ENCODE data around the gene TMEM212. TPM values are rescaled to one million over a fixed set of nuclear protein-coding genes. Genes with fewer than 3 reads are reported as not detected.
A peak's percentile ranks its signal among the peaks of the same experiment; 100 is the strongest.

The TMEM212 gene
- total RNA-seq, 1 donor from 2014 or later: not detected

DNA sequence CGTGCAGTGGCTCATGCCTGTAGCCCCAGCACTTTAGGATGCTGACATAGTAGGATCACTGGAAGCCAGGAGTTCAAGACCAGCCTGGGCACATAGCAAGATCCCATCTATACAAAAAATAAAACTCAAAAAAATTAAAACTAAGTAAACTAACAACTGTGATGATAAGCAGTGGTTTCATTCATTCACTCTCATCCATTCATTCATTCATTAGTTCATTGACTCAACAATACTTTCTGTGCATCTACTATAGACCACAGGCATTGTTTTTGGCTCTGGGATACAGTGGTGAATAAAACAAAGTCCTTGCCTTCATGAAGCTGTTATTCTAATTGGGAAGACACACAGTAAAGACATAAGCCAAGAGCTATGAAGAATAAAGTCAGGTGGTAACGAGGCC lies 7.5 kb upstream of the TMEM212 start:
- Histone ChIP-seq H3K4me3 (no peak overlapping the region), H3K4me1 (no peaks in the 10 kb centered on the region), H3K27ac (no peak overlapping the region), H3K27me3 (no peaks in the 10 kb centered on the region), H3K9me3 (no peaks in the 10 kb centered on the region), H3K36me3 (no peaks in the 10 kb centered on the region)
- intact Hi-C loops (cut with DNase I): no loop called here
- TF ChIP-seq, protein P1, sequence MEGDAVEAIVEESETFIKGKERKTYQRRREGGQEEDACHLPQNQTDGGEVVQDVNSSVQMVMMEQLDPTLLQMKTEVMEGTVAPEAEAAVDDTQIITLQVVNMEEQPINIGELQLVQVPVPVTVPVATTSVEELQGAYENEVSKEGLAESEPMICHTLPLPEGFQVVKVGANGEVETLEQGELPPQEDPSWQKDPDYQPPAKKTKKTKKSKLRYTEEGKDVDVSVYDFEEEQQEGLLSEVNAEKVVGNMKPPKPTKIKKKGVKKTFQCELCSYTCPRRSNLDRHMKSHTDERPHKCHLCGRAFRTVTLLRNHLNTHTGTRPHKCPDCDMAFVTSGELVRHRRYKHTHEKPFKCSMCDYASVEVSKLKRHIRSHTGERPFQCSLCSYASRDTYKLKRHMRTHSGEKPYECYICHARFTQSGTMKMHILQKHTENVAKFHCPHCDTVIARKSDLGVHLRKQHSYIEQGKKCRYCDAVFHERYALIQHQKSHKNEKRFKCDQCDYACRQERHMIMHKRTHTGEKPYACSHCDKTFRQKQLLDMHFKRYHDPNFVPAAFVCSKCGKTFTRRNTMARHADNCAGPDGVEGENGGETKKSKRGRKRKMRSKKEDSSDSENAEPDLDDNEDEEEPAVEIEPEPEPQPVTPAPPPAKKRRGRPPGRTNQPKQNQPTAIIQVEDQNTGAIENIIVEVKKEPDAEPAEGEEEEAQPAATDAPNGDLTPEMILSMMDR (IDR thresholded peaks at IDR 0.05): no peak
- DNase-seq (ENCODE audit: low spot score in 2 of 2): no peak

DNA sequence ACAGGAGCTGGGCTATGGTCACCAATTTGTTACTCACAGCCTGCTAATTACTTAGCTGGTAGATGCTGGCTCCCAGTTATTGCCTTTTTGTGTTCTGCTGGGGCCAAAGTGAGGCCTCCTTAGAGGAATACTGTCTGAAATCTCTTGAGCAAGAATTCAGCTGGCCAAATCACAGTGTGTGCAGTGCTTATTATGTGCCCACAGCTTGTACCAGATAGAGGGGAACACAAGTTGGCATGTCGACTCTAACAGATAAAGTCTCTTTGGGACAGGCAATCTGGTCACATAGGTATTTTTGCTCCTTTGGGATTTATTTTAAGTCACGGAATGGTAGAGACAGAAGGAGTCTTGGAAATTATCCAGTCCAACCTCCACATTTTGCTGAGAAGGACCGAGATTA lies 6.3 kb upstream of the TMEM212 start:
- Histone ChIP-seq H3K27ac (no peak overlapping the region), H3K27me3 (no peaks in the 10 kb centered on the region), H3K4me1 (no peaks in the 10 kb centered on the region), H3K4me3 (no peak overlapping the region), H3K9me3 (no peaks in the 10 kb centered on the region), H3K36me3 (no peaks in the 10 kb centered on the region)
- TF ChIP-seq, protein P1 (IDR thresholded peaks at IDR 0.05): no peak
- intact Hi-C loops (cut with DNase I): no loop called here
- DNase-seq (ENCODE audit: low spot score in 2 of 2): no peak

DNA sequence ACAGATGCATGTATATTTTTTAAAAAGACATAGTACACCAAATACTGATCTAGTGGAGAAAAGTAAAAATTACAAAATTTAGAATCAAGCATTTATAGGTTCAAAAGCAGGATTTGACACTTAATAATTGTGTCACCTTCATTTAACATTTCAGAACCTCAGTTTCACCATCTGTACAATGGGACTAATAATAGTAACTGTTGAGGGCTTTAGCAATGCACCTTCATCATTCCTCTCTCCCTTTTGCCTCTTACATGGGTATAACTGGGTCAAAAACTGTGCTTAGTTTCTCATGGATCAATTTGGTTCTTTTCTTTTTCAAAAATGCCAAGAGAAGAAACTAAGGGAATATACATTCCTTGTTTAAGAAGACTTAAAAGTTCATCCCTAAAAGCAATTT lies 5.5 kb upstream of the TMEM212 start:
- H3K4me3 ChIP-seq: peak overlapping the region in 1 of 2 donors; percentile 40
- no peak for DNase-seq (ENCODE audit: low spot score in 2 of 2)
- no peaks in the 10 kb centered on the region for H3K9me3 ChIP-seq
- TF ChIP-seq, protein P1 (IDR thresholded peaks at IDR 0.05): no peak
- no peaks in the 10 kb centered on the region for H3K4me1 ChIP-seq
- H3K27ac ChIP-seq: peak overlapping the region; percentile 31 to 47
- H3K27me3 ChIP-seq: no peaks in the 10 kb centered on the region
- no peaks in the 10 kb centered on the region for H3K36me3 ChIP-seq
- intact Hi-C loops (cut with DNase I): no loop called here

DNA sequence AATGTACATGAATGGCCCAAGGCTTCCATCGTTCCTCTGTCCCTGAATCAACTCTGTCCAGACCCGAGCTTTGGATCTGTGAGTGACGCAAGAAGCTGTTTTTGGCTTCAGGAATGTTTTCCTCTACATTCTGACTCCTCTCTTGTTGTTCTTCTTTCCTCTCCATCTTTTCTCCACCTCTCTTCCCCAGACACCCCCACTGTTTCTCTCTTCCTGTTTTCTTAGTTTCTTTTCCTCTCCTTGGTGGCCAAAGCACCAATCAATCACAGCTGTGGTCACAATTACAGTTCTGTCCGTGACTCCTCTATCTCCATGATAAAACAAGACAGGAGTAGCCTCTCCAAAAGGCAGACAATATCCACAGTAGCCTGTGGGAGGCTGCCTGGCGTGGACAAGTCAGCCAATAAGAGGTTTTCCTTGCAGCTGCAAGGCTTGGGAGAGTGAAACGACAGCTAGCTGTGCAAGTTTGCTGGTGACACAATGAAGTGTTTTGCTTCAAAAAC lies 4.9 kb upstream of the TMEM212 start:
- intact Hi-C loops (cut with DNase I): no loop called here
- TF ChIP-seq, protein P1 (IDR thresholded peaks at IDR 0.05): no peak
- peak in 1 of 2 donors; percentile 69 for DNase-seq (ENCODE audit: low spot score in 2 of 2)
- Histone ChIP-seq H3K4me3 (peak overlapping the region; percentile 1 to 40), H3K9me3 (no peaks in the 10 kb centered on the region), H3K27me3 (no peaks in the 10 kb centered on the region), H3K36me3 (no peaks in the 10 kb centered on the region), H3K4me1 (no peaks in the 10 kb centered on the region), H3K27ac (peak overlapping the region; percentile 31 to 47)

DNA sequence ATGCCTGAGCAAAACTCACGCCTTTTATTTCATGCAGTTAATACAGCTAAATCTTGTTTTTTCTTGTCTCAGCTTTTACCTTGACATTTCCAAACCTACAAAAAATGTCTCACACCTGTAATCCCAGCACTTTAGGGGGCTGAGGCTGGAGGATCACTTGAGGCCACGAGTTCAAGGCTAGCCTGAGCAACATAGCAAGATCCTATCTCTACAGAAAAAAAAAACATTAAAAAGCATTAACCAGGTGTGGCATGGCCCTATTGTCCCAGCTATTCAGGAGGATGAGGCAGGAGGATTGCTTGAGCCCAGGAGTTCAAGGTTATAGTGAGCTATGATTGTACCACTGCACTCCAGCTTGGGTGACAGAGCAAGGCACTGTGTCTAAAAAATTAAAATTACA lies 3.9 kb upstream of the TMEM212 start:
- no peak for DNase-seq (ENCODE audit: low spot score in 2 of 2)
- no peak overlapping the region for H3K27ac ChIP-seq
- intact Hi-C loops (cut with DNase I): no loop called here
- no peaks in the 10 kb centered on the region for H3K4me1 ChIP-seq
- TF ChIP-seq, protein P1 (IDR thresholded peaks at IDR 0.05): no peak
- H3K4me3 ChIP-seq: no peak overlapping the region
- H3K36me3 ChIP-seq: no peaks in the 10 kb centered on the region
- no peaks in the 10 kb centered on the region for H3K9me3 ChIP-seq
- H3K27me3 ChIP-seq: no peaks in the 10 kb centered on the region

DNA sequence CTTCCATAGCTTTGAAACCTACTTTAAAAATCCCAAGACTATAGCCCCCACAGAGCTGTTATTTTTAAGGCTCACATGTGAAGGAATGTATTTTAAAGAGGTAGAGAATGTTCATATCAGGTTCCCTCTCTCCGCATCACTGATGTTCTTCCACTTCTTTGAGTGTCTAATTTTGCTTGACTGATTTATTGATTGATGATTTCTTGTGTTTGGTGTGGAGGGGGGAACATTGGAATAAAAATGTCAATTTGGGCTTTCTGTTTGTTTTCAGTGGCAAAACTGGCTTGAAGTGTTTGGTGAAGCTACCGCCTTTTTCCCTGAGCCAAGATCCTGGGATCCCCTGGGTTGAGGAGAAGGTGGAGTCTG lies 2.7 kb upstream of the TMEM212 start:
- no peak overlapping the region for H3K4me3 ChIP-seq
- TF ChIP-seq, protein P1 (IDR thresholded peaks at IDR 0.05): no peak
- no peaks in the 10 kb centered on the region for H3K36me3 ChIP-seq
- no peak overlapping the region for H3K27ac ChIP-seq
- H3K4me1 ChIP-seq: no peaks in the 10 kb centered on the region
- no peaks in the 10 kb centered on the region for H3K27me3 ChIP-seq
- H3K9me3 ChIP-seq: no peaks in the 10 kb centered on the region
- DNase-seq (ENCODE audit: low spot score in 2 of 2): no peak
- intact Hi-C loops (cut with DNase I): no loop called here

All from ascending aorta (tissue), 2 donors.